H9 (cell line): ENCODE measurements around the gene DAAM2. TPM values are rescaled to one million over a fixed set of nuclear protein-coding genes. Genes with fewer than 3 reads are reported as not detected.

Experiments used
- DNase-seq: peaks from one replicate; pipeline ENCODE4 v3.0.0-alpha.2; 2017
- H2AFZ ChIP-seq: one replicate; pipeline ENCODE4 v1.6.1; 2013; ENCODE audit warnings: mild to moderate bottlenecking, low read length, control low read depth, moderate library complexity
- H2AK5ac ChIP-seq: 2 replicates; pipeline ENCODE4 v1.6.1; 2013; ENCODE audit warnings: low read length, control low read depth, mixed read lengths; ENCODE audit not compliant: insufficient read length
- H2BK120ac ChIP-seq: one replicate; pipeline ENCODE4 v1.6.1; 2013; ENCODE audit warnings: low read depth, mild to moderate bottlenecking, low read length, control low read depth, inconsistent platforms; ENCODE audit not compliant: poor library complexity, severe bottlenecking
- H2BK12ac ChIP-seq: 2 replicates; pipeline ENCODE4 v1.6.1; 2013; ENCODE audit warnings: low read length, control low read depth, mixed read lengths, low read depth; ENCODE audit not compliant: insufficient read length
- H2BK15ac ChIP-seq: 2 replicates; pipeline ENCODE4 v1.6.1; 2013; ENCODE audit warnings: low read depth, low read length, control low read depth
- H2BK20ac ChIP-seq: one replicate; pipeline ENCODE4 v1.6.1; 2013; ENCODE audit warnings: low read depth, mild to moderate bottlenecking, low read length, control low read depth, inconsistent platforms; ENCODE audit not compliant: poor library complexity, severe bottlenecking
- H2BK5ac ChIP-seq: 2 replicates; pipeline ENCODE4 v1.6.1; 2013; ENCODE audit warnings: low read length, control low read depth, mixed read lengths; ENCODE audit not compliant: insufficient read length
- H3K14ac ChIP-seq: 2 replicates; pipeline ENCODE4 v1.6.1; 2013; ENCODE audit warnings: low read length, control low read depth; ENCODE audit not compliant: insufficient read depth
- H3K18ac ChIP-seq: 2 replicates; pipeline ENCODE4 v1.6.1; 2013; ENCODE audit warnings: low read depth, mild to moderate bottlenecking, mixed read lengths, low read length, control low read depth; ENCODE audit not compliant: insufficient read length
- H3K23ac ChIP-seq: 2 replicates; pipeline ENCODE4 v1.6.1; 2013; ENCODE audit warnings: low read length, control low read depth, mixed read lengths, low read depth; ENCODE audit not compliant: insufficient read length
- H3K23me2 ChIP-seq: 2 replicates; pipeline ENCODE4 v1.6.1; 2013; ENCODE audit warnings: low read depth, mild to moderate bottlenecking, mixed read lengths, low read length, control low read depth; ENCODE audit not compliant: insufficient read length, poor library complexity, severe bottlenecking
- H3K27ac ChIP-seq: 2 replicates; pipeline ENCODE4 v1.5.1; 2013; ENCODE audit warnings: low read length, control low read depth, mixed read lengths, low read depth; ENCODE audit not compliant: insufficient read length
- H3K27me3 ChIP-seq: 2 replicates; pipeline ENCODE4 v1.6.1; 2013; ENCODE audit warnings: low read length, control low read depth, inconsistent platforms; ENCODE audit not compliant: insufficient read depth
- H3K4ac ChIP-seq: 2 replicates; pipeline ENCODE4 v1.6.1; 2013; ENCODE audit warnings: low read depth, mild to moderate bottlenecking, control low read depth, inconsistent platforms, low read length, moderate library complexity
- H3K4me1 ChIP-seq: 2 replicates; pipeline ENCODE4 v1.6.1; 2013; ENCODE audit warnings: low read length, control low read depth, inconsistent platforms; ENCODE audit not compliant: insufficient read depth
- H3K4me2 ChIP-seq: 2 replicates; pipeline ENCODE4 v1.6.1; 2013; ENCODE audit warnings: low read length, control low read depth, mixed read lengths; ENCODE audit not compliant: insufficient read length, insufficient read depth
- H3K56ac ChIP-seq: 2 replicates; pipeline ENCODE4 v1.6.1; 2013; ENCODE audit warnings: low read depth, mild to moderate bottlenecking, mixed read lengths, low read length, control low read depth; ENCODE audit not compliant: insufficient read length
- H3K79me1 ChIP-seq: 2 replicates; pipeline ENCODE4 v1.6.1; 2013; ENCODE audit warnings: low read depth, mild to moderate bottlenecking, moderate library complexity, low read length, control low read depth, inconsistent platforms; ENCODE audit not compliant: insufficient read depth, poor library complexity, severe bottlenecking
- H3K79me2 ChIP-seq: 2 replicates; pipeline ENCODE4 v1.6.1; 2013; ENCODE audit warnings: low read length, control low read depth, inconsistent platforms; ENCODE audit not compliant: insufficient read depth
- H3K9ac ChIP-seq: 2 replicates; pipeline ENCODE4 v1.6.1; 2013; ENCODE audit warnings: low read length, control low read depth, mixed read lengths; ENCODE audit not compliant: insufficient read length; ENCODE audit errors: extremely low read depth
- H3K9me3 ChIP-seq: one replicate; pipeline ENCODE4 v1.6.1; 2013; ENCODE audit warnings: low read depth, low read length, inconsistent platforms; ENCODE audit not compliant: control insufficient read depth
- H3T11ph ChIP-seq: one replicate; pipeline ENCODE4 v1.6.1; 2013; ENCODE audit warnings: mild to moderate bottlenecking, low read length, control low read depth, inconsistent platforms
- H4K20me1 ChIP-seq: one replicate; pipeline ENCODE4 v1.6.1; 2013; ENCODE audit not compliant: control insufficient read depth, insufficient read length, insufficient read depth
- H4K5ac ChIP-seq: 2 replicates; pipeline ENCODE4 v1.6.1; 2013; ENCODE audit warnings: low read depth, mild to moderate bottlenecking, mixed read lengths, low read length, control low read depth; ENCODE audit not compliant: insufficient read length
- H4K8ac ChIP-seq: replicated peaks from 2 replicates; pipeline ENCODE4 v1.6.1; 2013; ENCODE audit warnings: low read length, control low read depth, mixed read lengths, low read depth; ENCODE audit not compliant: insufficient read length
- H4K91ac ChIP-seq: 2 replicates; pipeline ENCODE4 v1.6.1; 2013; ENCODE audit warnings: low read depth, mild to moderate bottlenecking, moderate library complexity, mixed read lengths, low read length, control low read depth; ENCODE audit not compliant: insufficient read length
- H3K27ac Mint-ChIP-seq, 3 experiments: 2 replicates in 2 of 3; 3 replicates in 1 of 3; pipeline ENCODE4 v1.8.0; 2020 to 2021; ENCODE audit warnings: mixed read lengths in 3 of 3, mild to moderate bottlenecking in 1 of 3, moderate library complexity in 1 of 3
- H3K27me3 Mint-ChIP-seq: 2 replicates; pipeline ENCODE4 v1.8.0; 2021; ENCODE audit warnings: low read depth, mild to moderate bottlenecking, moderate library complexity, mixed read lengths
- H3K36me3 Mint-ChIP-seq, 3 experiments: 2 replicates in 2 of 3; 3 replicates in 1 of 3; pipeline ENCODE4 v1.8.0; 2020 to 2021; ENCODE audit warnings: low read depth in 3 of 3, mixed read lengths in 3 of 3; ENCODE audit not compliant: insufficient read depth in 1 of 3
- H3K4me1 Mint-ChIP-seq, 2 experiments: 2 replicates each; pipeline ENCODE4 v1.8.0; 2020; ENCODE audit warnings: mixed read lengths in 2 of 2
- H3K4me3 Mint-ChIP-seq, 2 experiments: 2 replicates in 1 of 2; 3 replicates in 1 of 2; pipeline ENCODE4 v1.8.0; 2020 to 2021; ENCODE audit warnings: mild to moderate bottlenecking in 2 of 2, mixed read lengths in 2 of 2, moderate library complexity in 1 of 2
- H3K9me3 Mint-ChIP-seq, 2 experiments: 2 replicates in 1 of 2; 3 replicates in 1 of 2; pipeline ENCODE4 v1.8.0; 2020; ENCODE audit warnings: mild to moderate bottlenecking in 2 of 2, mixed read lengths in 2 of 2, moderate library complexity in 1 of 2
- CTCF ChIP-seq: fragments of 200-600 bp; sonication (generic); conservative IDR thresholded peaks from 3 replicates; pipeline ENCODE4 v1.8.0; 2021; ENCODE audit warnings: antibody characterized with exemption, mild to moderate bottlenecking
- WGBS: extraction: QIAGEN DNeasy Blood & Tissue Kit; methylation state at CpG from one replicate; pipeline ENCODE4 v1.1.7; 2013; ENCODE audit warnings: missing lambda C conversion rate, low lambda C conversion rate, mixed read lengths; ENCODE audit not compliant: insufficient read length; ENCODE audit errors: extremely low coverage; 5-methylcytosine and 5-hydroxymethylcytosine counted together
- total RNA-seq: library from RNA; stranded (reverse); gene quantifications from 2 replicates; pipeline ENCODE4 v1.2.1, GENCODE V29; 2021

Gene DAAM2
- total RNA-seq, 1 experiment from 2014 or later, result 1.1 TPM

GRCh38 chr6:39870950-39871349, 78.8 kb downstream of the DAAM2 start:
- Histone ChIP-seq H2BK15ac (no peak overlapping the region), H2BK12ac (no peak overlapping the region), H3K4me1 (no peaks in the 10 kb centered on the region), H3K79me1 (no peaks in the 10 kb centered on the region), H3K27me3 (no peaks in the 10 kb centered on the region), H4K20me1 (no peaks in the 10 kb centered on the region), H3K4ac (no peak overlapping the region), H2BK20ac (no peak overlapping the region), H4K91ac (no peak overlapping the region), H2AFZ (no peak overlapping the region), H3K23me2 (no peaks in the 10 kb centered on the region), H2BK5ac (no peak overlapping the region), H3K56ac (no peak overlapping the region), H4K8ac (no peak overlapping the region), H3K4me2 (no peak overlapping the region), H3K79me2 (no peaks in the 10 kb centered on the region), H2AK5ac (no peak overlapping the region), H3K14ac (no peak overlapping the region), H3T11ph (no peak overlapping the region), H4K5ac (no peak overlapping the region), H3K27ac (no peak overlapping the region), H2BK120ac (no peak overlapping the region), H3K23ac (no peak overlapping the region), H3K9me3 (no peaks in the 10 kb centered on the region), H3K9ac (no peak overlapping the region), H3K18ac (no peak overlapping the region)
- Mint-ChIP-seq H3K4me3 (no peak overlapping the region), H3K27ac (no peak overlapping the region), H3K27me3 (peaks cover 2% of the 10 kb centered on the region), H3K4me1 (peaks cover 11% of the 10 kb centered on the region in 2 experiments), H3K36me3 (peaks cover 0 to 1% (median 0%) of the 10 kb centered on the region in 3 experiments; a peak in 3 of 7 replicates), H3K9me3 (no peaks in the 10 kb centered on the region)
- no peak for DNase-seq
- peak; percentile 29; the same call in 2 of the 3 replicates for TF ChIP-seq CTCF
- no CpG with 5 or more reads among the region's 3 CpGs for WGBS
